GM19463 (cell line): ENCODE results near the gene VGF.
"Not testable (repeated sequence)": the region's sequence is repeated elsewhere in the genome, so short reads cannot be mapped to it uniquely, and the experiment has no call there.

Experiments
- ATAC-seq: cut with Tn5 transposase; IDR thresholded peaks from one replicate; pipeline ENCODE4 v1.9.1; 2021; ENCODE audit warnings: mild to moderate bottlenecking, moderate library complexity; ENCODE audit not compliant: unreplicated experiment

Gene VGF

DNA sequence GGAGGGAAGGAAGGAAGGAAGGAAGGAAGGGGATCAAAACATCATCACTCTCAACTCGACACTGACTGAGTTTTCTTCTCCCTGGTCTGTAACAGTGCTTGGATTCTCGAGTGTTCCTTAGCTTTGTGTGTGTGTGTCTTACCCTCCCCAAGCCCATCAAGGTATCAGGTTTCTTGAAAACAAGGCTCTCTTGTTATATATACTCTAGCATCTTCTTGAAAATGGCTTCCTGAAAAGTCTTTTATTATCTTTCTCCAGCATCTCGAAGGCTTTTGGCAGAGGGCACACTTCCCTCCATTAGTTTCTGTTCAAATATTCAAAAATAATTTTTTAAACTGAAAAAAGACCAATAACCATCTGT is 25.1 kb downstream of the VGF start:
- ATAC-seq: no peak

DNA sequence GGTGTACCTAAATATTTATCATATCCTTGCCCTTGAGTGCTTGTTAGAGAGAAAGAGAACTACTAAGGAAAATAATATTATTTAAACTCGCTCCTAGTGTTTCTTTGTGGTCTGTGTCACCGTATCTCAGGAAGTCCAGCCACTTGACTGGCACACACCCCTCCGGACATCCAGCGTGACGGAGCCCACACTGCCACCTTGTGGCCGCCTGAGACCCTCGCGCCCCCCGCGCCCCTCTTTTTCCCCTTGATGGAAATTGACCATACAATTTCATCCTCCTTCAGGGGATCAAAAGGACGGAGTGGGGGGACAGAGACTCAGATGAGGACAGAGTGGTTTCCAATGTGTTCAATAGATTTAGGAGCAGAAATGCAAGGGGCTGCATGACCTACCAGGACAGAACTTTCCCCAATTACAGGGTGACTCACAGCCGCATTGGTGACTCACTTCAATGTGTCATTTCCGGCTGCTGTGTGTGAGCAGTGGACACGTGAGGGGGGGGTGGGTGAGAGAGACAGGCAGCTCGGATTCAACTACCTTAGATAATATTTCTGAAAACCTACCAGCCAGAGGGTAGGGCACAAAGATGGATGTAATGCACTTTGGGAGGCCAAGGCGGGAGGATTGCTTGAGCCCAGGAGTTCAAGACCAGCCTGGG is 27.0 kb downstream of the VGF start:
- ATAC-seq: peak; percentile 94

DNA sequence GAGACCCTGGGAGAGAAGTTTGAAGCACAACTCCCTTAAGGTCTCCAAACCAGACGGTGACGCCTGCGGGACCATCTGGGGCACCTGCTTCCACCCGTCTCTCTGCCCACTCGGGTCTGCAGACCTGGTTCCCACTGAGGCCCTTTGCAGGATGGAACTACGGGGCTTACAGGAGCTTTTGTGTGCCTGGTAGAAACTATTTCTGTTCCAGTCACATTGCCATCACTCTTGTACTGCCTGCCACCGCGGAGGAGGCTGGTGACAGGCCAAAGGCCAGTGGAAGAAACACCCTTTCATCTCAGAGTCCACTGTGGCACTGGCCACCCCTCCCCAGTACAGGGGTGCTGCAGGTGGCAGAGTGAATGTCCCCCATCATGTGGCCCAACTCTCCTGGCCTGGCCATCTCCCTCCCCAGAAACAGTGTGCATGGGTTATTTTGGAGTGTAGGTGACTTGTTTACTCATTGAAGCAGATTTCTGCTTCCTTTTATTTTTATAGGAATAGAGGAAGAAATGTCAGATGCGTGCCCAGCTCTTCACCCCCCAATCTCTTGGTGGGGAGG is 27.6 kb downstream of the VGF start:
- ATAC-seq: no peak

DNA sequence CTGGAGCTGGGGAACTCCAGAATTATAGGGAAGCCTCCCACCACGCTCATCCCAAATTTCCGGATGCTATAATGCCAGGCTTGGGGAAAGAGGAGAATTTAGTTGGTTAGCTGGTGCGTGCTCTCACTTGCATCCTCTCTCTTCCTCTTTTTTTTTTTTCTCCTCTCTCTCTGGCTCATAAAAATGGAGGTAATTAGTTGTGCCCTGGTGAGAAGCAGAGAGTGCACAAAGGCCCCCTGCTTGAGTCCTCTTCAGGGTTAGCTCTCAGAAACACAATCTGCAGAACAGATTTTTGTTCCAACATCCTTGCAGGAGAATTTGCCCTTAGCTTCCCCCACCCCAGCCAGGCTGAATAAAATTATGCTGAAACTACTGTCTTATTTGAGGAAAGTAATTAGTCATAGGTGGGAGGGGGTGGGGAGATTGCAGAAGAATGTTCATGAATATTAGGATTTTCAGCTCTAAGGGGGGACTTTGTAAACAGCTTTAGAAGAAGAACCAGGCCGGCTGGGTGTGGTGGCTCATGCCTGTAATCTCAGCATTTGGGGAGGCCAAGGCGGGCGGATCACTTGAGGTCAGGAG is 30.9 kb downstream of the VGF start:
- ATAC-seq: no peak

DNA sequence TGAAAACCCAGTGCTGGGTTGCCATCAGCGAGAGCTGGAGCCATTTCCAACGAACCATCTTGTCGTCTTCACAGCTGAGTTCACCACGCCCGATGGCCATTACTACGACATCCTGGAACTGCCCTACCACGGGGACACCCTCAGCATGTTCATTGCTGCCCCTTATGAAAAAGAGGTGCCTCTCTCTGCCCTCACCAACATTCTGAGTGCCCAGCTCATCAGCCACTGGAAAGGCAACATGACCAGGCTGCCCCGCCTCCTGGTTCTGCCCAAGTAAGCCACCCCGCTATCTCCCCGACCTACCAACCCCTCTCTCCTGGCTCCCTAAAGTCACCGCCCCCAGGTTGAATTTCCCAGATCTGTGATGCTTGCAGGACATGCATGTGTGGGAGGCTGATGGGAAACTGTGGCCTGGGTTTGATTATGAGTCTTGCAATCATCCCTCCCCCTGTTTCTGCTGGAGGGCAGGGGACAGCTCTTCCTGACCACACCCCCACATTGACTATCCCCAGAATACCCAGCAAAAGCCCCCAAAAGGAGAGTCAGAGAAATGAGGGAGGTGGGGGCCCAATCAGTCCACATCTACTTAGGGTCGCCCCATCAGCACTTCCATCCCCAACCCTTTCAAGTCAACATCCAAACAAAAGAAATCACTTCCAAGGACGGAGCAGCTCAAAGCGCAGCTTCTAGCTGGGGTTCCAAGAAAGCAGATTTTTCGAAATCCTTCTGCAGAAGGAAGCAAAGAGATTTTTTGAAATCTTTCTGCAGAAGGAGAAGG is 31.6 kb downstream of the VGF start:
- ATAC-seq: no peak

DNA sequence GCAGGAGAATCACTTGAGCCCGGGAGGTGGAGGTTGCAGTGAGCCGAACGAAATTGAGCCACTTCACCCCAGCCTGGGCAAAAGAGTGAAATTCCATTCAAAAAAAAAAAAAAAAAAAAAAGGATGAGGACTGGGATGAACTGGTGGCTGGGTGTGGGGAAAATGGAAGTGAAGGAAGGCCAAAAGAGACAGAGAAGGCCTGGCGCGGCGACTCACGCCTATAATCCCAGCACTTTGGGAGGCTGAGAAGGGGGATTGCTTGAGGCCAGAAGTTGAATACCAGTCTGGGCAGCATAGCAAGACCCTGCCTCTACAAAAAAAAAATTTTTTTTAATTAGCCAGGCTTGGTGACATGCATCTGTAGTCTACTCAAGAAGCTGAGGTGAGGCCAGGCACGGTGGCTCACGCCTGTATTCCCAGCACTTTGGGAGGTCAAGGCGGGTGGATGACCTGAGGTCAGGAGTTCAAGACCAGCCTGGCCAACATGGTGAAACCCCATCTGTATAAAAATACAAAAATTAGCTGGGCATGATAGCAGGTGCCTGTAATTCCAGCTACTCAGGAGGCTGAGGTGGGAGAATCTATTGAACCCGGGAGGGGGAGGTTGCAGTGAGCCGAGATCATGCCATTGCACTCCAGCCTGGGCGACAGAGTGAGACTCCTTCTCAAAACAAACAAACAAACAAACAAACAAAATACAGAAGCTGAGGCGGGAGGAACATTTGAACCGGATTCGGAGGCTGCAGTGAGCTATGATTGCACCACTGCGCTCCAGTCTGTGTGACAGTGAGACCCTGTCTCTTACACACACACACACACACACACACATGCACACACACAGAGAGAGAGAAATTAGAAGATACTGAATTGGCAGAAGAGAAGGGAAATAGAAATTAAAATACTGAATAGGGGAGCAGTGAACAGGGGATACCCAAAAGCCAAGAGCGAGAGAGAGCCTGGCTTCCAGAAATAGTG is 32.5 kb downstream of the VGF start:
- not testable (repeated sequence) for ATAC-seq

DNA sequence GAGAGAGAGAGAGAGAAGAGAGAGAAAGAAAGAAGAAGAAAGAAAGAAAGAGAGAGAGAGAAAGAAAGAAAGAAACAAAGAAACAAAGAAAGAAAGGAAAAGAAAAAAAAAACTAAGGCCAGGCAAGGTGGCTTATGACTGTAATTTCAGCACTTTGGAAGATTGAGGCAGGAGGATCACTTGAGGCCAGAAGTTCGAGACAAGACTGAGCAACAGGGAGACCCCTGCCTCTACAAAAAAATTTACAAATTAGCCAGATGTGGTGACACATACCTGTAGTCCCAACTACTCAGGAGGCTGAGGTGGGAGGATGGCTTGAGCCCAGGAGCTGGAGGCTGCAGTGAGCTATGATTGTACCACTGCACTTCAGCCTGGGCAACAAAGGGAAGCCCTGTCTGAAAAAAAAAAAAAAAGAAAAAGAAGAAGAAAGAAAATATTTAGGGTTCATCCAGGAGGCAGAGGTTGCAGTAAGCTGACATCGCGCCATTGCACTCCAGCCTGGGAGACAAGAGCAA is 35.7 kb downstream of the VGF start:
- no peak for ATAC-seq

DNA sequence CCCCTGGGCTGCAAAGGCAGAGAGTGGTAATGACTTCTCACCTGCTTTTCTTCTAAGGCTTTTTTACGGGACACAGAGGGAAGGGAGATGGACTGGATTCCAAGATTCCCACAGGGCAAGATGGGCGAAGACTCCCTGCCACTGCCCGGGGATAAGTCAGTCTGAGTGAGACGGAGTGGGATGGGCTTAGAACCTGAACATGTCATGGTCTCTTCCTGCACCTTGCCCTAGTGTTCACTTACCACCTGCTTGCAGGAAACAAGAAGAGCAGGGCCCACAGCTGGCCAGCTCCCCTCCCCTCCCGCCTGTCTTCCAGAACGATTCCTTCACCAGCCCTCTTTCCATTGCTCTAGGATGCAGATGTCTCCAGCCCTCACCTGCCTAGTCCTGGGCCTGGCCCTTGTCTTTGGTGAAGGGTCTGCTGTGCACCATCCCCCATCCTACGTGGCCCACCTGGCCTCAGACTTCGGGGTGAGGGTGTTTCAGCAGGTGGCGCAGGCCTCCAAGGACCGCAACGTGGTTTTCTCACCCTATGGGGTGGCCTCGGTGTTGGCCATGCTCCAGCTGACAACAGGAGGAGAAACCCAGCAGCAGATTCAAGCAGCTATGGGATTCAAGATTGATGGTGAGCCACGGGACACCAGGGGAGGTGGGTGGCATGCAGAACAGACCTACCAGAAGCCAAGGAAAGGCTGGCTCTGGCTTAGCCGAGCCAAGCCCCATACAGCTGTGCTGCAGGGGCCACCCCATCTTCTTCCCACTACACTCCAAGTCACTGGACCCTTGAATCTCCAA is 37.1 kb downstream of the VGF start:
- no peak for ATAC-seq

DNA sequence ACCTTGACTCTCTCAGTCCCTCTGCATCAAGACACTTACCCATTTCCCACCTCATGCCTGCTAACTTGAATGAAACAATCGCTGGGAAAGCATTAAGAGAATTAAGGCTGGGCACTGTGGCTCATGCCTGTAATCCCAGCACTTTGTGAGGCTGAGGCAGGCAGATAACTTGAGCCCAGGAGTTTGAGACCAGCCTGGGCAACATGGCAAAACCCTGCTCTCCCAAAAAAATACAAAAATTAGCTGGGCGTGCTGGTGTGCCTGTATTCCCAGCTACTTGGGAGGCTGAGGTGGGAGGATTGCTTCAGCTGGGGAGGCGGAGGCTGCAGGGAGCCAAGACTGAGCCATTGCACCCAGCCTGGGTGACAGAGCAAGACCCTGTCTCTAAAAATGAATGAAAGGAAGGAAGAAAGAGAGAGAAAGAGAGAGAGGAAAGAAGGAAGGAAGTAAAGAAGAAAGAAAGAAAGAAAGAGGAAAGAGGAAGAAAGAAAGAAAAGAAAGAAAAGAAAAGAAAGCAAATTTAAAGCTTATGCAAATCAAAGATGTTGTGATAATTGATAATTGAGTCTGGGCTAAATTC is 37.8 kb downstream of the VGF start:
- no peak for ATAC-seq

DNA sequence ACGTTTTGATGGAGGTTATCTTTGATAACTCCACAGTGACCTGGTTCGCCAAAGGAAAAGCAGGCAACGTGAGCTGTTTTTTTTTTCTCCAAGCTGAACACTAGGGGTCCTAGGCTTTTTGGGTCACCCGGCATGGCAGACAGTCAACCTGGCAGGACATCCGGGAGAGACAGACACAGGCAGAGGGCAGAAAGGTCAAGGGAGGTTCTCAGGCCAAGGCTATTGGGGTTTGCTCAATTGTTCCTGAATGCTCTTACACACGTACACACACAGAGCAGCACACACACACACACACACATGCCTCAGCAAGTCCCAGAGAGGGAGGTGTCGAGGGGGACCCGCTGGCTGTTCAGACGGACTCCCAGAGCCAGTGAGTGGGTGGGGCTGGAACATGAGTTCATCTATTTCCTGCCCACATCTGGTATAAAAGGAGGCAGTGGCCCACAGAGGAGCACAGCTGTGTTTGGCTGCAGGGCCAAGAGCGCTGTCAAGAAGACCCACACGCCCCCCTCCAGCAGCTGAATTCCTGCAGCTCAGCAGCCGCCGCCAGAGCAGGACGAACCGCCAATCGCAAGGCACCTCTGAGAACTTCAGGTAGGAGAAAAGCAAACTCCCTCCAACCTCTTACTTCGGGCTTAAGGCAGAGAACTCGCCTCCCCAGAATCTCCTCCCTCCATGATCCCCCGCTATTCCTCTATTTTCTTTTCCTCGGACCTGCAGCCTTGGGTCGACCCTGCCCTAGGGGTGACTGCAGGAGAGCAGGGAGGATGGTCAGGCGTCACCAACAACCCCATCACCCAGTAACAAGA is 38.5 kb downstream of the VGF start, which contains the start of gene SERPINE1:
SERPINE1 (plus strand) TSS at position 454 of the 809 bp plus-strand sequence. CDS start 1,290 bp downstream, outside the sequence.
- peak; percentile 61 for ATAC-seq

DNA sequence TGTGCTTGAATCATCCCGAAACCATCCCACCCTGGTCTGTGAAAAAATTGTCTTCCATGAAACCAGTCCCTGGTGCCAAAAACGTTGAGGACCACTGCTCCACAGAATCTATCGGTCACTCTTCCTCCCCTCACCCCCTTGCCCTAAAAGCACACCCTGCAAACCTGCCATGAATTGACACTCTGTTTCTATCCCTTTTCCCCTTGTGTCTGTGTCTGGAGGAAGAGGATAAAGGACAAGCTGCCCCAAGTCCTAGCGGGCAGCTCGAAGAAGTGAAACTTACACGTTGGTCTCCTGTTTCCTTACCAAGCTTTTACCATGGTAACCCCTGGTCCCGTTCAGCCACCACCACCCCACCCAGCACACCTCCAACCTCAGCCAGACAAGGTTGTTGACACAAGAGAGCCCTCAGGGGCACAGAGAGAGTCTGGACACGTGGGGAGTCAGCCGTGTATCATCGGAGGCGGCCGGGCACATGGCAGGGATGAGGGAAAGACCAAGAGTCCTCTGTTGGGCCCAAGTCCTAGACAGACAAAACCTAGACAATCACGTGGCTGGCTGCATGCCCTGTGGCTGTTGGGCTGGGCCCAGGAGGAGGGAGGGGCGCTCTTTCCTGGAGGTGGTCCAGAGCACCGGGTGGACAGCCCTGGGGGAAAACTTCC is 39.2 kb downstream of the VGF start:
- peak; percentile 60 for ATAC-seq

DNA sequence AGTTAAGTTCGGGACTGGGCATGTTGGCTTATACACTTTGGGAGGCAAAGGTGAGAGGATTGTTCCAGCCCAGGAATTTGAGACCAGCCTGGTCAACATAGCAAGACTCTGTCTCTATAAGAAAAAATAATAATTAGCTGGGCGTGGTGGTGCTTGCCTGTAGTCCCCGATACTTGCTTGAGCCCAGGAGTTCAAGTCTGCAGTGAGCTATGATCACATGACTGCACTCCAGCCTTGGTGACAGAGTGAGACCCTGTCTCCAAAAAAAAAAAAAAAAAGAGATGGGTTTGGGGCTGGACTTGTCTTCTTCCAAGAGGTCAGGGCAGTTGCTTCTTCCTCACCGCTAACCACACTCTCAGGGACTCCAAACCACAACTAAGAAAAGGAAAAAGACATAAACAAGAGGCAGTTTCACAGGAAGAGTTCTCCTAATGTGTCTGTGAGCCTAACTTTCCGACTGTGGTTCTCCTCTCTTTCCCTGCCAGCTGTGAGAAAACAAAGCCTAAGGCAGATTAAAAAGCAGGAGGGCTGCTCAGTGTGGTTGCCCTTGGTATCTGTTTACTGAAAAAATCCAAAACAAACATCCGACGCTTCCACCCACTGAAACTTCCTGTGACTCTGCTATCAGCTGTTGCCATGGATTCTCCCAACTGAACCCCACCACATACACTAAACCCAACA is 40.9 kb downstream of the VGF start:
- ATAC-seq: no peak

DNA sequence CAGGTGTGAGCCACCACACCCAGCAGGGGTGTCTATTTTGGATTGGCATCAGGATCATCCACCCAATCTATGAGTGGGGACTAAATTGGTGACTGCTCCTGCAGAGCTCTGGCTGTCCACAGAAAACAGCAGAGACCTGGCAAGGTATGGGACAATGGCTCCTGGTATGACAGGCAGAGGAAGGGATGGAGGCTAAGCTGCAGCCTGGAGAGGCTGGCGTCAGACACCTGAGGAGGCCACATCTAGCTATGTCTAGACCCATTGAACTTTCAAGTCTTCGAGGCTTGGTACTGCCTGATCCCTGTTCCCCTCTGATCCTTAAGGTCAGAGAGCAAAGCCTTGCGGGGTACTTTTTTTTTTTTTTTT is 41.7 kb downstream of the VGF start:
- no peak for ATAC-seq

DNA sequence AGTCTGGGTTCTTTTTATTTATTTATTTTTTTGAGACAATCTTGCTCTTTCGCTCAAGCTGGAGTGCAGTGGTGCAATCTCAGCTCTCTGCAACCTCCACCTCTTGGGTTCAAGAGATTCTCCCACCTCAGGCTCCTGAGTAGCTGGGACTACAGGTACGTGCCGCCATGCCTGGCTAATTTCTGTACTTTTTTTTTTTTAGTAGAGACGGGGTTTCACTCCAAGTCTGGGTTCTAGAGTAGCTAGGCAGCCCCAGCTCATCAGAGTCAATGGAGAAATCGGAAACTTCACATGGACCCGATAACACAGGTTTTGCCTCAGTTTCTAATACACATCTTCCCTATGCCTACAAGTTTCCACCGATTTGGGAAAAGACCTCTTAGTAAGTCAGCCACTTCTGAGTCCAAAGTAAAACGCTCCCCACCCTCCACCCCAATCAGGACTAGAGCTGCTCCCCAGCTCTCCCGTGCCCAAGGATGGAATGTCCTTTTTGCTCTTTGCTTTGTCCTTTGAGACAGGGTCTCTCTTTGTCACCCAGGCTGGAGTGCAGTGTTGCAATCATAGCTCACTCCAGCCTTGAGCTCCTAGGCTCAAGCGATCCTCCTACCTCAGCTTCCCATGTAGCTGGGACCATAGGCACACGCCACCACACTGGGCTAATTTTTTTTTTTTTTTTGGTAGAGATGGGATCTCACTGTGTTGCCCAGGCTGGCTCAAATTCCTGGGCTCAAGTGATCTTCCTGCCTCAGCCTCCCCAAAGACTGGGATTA is 42.3 kb downstream of the VGF start:
- ATAC-seq: no peak

DNA sequence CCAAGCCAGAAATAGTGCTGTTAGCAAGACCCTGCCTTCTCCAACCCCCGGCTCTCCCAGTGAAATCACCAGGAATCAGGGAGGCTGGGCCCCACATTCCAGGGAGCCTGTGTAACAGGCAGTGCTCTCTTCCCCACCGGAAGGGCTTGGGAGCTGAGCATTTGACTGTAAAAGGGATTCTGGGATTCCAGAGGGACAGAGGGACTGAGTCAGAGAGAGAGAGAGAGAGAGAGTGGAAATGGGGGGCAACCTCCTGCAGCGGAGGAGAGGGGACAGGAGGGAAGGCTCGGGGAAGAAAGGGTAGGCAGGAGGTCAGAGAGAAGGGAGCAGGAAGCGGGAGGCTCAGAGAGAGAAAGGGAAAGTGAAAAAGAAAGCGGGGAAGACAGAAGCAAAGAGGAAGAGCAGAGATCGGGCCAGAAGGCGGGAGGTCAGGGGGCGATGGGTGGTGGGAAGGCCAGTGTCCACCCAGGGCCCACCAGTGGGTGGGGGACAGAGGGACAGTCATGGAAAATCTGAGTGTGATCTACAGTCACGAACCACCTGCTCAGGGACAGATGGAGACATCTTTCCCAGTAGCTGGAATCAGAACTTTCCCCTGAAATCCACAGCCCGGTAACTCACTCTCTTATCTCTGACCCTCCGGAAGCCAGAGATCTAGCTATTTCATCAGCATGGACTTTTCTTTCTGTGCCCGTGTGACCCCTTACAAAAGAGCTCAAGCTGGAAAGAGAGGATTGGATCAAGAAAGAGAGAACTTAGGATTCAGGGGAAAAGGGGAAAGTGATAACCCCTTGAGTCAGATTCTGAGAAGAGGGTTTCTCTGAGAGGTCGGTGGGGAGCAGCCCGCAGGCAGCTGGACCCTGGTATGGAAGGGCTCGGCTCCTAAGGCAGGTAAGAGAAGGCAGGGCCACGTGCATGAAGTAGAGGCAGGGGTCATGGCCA is 43.1 kb downstream of the VGF start:
- ATAC-seq: no peak

DNA sequence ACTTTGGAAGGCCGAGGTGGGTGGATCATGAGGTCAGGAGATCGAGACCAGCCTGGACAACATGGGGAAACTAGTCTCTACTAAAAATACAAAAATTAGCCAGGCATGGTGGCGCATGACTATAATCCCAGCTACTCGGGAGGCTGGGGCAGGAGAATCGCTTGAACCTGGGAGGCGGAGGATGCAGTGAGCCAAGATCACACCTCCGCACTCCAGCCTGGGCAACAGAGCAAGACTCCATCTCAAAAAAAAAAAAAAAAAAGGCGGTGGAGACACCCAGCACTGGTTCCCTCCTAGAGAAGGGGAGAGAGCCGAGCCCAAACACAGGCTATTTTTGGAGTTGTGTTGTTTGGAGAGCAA is 43.8 kb downstream of the VGF start:
- not testable (repeated sequence) for ATAC-seq
